GM19193 (cell line): Measurements from ENCODE around the gene DYSF.

Source experiments
- POLR2A ChIP-seq: IDR thresholded peaks from 4 replicates; pipeline ENCODE4 v1.6.1; 2011; ENCODE audit not compliant: insufficient read depth, insufficient read length; ENCODE audit errors: extremely low read depth

The DYSF gene

DNA sequence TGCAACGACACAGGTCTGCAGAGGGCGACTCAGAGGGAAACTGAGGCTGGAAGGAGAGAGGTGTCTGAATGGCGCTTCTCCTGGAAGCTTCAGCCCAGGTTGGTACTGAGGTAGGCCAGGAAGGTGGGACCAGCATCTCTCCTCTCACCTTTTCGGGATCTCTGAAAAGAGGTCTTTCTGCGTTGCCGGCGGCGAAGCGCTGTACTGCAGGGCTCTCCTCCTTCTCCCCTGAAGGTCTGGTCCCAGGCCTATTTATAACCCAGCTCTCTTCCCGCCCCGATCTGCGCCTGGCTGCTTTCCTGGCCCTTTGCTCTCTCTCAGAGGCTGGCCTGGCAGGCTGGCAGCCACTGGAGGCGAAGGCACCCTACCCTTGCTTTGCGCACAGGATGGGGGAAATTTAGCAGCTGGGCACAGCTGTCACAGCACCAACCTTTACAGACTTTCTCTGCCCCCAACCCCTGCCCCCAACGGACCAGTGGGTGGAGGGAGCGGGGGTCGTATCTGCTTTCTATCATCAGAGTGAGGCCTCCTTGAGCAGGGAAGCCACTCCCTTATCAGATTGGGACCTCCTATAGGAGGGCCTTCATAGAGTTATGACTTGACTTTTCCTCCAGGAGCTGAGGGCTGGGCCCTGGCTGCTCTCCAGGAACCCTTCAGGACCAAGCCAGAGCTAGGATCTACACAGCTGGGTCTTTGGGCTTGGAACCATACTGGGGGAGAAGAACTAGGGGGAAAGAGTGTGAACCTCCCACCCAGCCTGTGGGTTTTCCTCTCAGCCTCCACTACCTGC lies 1.1 kb downstream of the DYSF start:
- no peak for TF ChIP-seq POLR2A

GRCh38 chr2:71455011-71455740 lies 1.8 kb downstream of the DYSF start:
- no peak for TF ChIP-seq POLR2A

GRCh38 chr2:71455741-71456569 lies 2.6 kb downstream of the DYSF start:
- no peak for TF ChIP-seq POLR2A

DNA sequence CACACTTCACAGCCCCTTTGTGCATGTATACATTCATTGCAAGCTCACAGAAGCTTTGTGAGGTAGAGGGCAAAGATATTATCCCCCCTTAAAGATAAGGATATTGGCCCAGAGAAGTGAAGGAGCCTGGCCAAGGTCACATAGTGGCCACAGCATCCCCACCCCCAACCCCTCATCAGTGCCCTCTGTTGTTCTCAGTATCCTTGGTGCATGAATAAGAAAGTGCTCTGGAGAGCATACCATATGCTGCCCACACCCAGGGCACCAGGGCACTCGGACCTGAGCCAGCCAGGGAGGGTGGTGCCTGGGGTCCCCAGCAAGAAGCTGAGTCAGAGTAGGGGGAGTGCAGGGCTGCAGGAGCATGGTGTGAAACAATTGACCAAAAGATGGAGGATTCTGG lies 3.3 kb downstream of the DYSF start:
- TF ChIP-seq POLR2A: no peak

DNA sequence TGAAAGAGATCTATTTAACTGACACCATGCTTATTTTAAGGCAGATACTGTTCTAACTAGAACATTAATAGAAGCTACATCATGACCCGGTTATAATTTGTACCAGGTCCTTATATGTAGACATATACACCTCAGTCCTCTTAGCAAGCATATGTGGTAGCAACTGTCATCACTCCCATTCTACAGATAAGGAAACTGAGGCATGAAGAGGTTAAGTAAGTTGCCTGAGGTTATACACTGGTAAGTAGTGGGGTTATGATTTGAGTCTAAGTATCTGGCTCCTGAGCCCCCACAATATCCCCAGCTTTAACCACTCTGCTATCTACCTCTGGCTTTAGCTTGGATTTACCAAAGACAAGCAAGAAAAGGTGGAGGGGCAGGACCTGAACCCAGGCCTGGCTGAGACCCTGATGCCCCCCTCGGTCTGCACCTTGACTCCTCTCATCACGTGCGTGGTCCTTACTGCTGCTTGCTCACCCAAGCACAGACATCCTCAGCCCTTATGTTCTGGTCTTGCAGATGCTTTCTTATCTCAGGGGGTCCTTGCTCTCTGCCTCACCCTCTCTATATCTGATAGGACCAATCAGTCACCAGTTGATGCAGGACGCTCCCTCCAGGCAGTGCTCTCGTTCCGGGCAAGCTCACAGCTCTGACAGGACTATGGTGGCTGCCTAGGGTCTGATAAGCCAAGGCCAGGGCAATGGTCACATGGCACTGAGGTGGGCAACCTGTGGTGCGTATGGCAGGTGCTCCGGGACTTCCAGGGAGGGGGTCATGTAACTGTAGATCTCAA lies 4.0 kb downstream of the DYSF start:
- TF ChIP-seq POLR2A: no peak

GRCh38 chr2:71457923-71458322 lies 4.6 kb downstream of the DYSF start:
- TF ChIP-seq POLR2A: no peak

DNA sequence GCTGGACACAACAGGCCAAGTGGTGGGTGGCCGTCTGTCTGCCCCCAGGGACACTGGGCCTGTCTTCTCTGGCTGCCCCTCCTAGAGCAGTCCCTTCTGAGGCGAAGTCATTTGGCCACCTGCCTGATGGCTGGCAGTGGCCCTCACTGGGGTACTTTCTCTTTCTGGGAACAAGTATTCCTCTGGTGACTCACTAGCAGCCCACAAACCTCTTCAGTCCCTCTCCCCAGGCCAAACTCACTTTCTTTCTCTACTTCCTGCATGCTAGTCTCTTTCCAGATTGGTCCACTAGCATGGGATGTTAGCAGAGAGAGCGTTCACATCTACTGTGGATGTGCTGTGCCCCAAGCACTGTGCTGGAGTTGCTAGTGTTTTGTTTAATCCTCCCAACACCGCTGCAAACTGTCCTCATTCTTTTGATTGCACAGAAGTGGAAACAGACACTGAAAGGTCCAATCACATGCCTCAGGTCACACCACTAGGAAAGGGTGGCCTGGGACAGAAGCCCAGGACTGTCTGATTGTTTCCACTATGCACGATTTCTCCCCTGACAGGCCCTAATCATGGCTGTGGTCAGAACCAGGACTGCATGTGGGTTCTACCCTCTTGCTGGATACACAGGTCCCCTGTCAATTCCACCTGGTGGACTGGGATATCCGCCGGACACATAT lies 5.2 kb downstream of the DYSF start:
- TF ChIP-seq POLR2A: no peak

- TF ChIP-seq POLR2A: no peak
Measured at GRCh38 chr2:71459084-71459431, 5.7 kb downstream of the DYSF start.

GRCh38 chr2:71460056-71460455 lies 6.7 kb downstream of the DYSF start:
- no peak for TF ChIP-seq POLR2A

DNA sequence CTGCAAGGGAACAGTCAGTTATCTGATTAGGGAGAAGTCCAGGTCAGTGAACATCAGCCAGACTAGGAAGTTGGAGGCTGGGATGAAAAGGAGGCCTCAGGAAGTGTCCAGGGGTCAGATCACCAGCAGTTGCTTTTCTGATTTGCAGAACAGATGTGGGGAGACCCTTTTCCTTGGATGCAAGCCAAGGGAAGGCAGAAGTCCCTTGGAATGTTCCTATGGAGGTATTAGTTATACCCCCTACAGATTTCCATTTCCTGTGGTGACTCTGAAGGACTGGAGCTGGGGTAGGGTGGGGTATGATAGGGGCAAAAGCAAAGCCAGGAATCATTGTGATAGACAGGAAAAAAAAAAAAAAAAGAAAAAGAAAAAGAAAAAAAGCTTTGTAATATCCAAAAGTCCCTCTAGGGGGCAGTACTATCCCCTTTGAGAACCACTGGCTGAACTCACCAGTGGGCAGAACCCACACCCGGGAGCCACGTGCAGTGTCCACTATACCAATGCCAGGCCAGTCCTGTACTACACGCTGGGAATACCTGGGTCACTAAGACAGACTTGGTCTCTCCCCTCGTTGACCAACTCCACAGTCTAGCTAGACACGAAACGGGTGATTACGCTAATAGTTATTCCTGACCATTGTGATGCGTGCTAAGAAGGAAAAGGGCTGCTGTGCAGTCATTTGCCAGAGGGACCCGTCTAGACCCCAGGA lies 7.4 kb downstream of the DYSF start:
- no peak for TF ChIP-seq POLR2A

GRCh38 chr2:71461304-71461671 lies 7.9 kb downstream of the DYSF start:
- no peak for TF ChIP-seq POLR2A

DNA sequence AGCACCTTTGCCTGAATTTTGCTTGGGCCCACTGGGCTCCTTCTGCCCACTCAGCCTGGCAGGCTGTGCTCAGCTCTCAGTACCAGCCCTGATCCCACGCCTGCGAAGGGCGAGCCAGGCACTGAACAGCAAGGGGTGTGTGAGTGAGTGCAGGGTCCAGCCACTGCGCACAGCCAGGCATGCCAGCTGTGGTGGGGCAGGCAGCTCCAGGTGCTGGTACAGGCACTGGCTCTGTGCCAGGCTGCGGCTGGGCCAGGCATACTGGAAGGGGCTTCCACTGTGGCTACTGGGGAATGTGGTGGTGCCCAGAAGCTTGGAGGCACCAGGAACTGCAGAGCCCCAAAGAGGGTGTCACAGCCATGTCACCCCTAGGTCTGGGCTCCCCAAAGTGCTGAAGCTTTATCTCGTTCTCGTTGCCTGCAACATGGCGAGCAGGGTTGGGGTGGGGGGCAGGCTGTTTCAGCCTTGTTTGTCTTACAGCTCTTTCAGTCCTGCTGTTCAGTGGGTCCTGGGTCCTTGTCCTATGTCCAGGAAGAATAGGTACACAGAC lies 8.8 kb downstream of the DYSF start:
- no peak for TF ChIP-seq POLR2A

- TF ChIP-seq POLR2A: no peak
Measured at GRCh38 chr2:71462641-71463341, 9.4 kb downstream of the DYSF start.
